Measurements from ENCODE around the gene CES4A.

GRCh38 chr16:66961065-66961744 is 27.2 kb upstream of the CES4A start, which contains the start of gene CES3:
- TF ChIP-seq CTCF (optimal IDR thresholded peaks at IDR 0.05 in 1 of 3, IDR thresholded peaks at IDR 0.05 in 1 of 3, conservative IDR thresholded peaks at IDR 0.05 in 1 of 3; ENCODE audit: extremely low read depth in 1 of 3, insufficient read depth in 2 of 3, low read length in 3 of 3) (peak; percentile 85 to 87 (median 86)), EZH2 (IDR thresholded peaks at IDR 0.05; ENCODE audit: low read length) (no peak)
